NOMO-1 (cell line): Measurements from ENCODE around the gene CLDND2.

ENCODE experiments used
- DNase-seq, 2 experiments: peaks; one replicate each; lab custom pipeline; 2025; ENCODE audit not compliant: unreplicated experiment in 2 of 2; lab: John Stamatoyannopoulos, UW

CLDND2 gene

DNA sequence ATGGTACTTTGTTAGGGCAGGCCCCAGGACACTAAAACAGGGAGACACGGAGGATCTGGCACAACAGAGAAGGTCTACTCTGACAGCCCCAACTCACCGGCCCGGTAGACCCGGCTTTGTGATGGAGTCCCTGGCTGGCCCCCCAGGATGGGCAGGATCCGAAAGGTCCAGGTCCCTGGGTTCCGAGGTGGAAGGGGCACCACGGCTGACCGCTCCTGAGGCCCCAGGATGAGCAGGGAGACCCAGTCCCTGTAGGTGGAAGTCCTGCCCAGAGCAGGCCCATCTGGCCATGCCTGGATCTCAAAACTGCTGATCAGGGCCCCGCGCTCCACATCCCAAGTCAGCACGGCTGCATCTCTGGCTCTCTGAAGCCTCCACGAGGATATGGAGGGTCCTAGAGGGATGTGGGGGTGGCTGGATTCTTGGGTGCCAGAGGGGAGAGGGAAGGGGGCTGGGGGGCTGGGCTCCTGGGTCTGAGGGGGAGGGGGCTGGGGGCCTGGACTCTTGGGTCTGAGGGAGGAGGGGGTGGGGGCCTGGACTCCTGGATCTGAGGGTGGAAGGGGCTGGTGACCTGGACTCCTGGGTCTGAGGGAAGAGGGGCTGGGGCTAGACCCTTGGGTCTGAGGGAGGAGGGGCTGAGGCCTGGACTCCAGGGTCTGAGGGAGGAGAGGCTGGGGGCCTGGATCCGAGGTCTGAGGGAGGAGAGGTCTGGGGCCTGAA lies 31.5 kb downstream of the CLDND2 start:
- no peak for DNase-seq

DNA sequence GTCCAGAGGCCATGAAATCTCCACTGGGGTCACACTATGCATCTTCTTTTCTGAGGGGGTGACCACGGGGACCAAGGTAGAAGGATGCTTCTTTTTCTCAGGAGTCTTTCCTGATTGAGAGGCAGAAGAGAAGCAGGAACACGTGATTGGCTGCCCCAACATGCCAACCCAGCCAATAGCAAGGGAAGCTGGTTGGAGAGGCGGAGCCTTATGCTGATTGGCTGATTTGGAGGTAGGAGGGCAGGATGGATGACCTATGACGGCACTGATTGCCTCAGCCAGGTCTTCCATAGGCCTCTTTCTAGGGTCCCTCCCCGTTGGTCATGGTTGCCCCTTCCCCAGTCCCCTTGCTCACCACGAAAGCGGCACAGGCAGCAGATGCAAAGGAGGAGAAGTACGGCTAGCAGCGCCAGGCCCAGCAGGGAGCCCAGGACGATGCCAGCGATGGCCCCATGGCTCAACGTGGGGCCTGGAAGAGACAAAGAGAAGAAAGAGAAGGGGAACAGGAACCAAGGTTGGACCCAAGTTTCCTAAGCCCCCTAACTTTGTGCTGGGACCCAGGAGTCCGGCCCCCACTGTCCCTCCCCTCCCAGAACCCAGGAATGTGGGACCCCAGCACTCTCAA lies 34.9 kb downstream of the CLDND2 start:
- DNase-seq: no peak

DNA sequence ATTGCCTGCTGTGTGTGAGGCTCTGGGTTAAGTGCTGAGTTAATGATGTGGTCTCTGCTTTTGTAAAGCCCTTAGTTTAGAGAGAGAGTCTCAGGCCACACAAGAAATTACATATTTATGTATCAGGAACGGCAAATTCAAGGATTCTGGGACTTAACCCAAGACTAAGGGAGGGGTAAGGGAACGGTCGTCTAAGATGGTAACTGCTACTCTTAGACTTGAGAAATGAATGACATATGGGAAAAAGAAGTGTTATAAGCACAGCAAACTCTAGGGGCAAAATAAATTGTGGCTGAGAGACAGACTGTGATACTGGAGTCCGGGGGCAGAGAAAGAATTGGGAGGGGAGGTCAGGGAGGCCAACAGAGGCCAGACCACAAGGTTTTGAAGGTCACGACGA lies 37.1 kb downstream of the CLDND2 start:
- DNase-seq: no peak

DNA sequence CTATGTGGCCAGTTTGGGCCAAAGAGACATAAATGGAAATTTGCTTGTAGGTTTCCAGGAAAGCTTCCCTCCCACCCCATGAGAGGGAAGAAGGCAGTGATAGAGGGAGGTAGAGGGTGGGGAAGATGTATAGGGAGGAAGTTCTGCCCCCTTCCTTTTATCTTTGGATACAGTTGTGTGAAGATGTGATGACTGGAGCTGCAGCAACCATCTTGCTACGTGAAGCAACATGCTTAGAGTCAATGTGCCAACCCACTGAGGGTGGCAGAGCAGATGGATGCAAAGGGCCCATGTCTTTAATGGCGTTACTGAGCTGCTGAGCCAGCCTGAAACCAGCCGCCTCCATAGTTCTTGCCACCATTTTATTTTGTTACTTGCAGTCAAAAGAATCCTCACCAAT lies 37.6 kb downstream of the CLDND2 start:
- no peak for DNase-seq

DNA sequence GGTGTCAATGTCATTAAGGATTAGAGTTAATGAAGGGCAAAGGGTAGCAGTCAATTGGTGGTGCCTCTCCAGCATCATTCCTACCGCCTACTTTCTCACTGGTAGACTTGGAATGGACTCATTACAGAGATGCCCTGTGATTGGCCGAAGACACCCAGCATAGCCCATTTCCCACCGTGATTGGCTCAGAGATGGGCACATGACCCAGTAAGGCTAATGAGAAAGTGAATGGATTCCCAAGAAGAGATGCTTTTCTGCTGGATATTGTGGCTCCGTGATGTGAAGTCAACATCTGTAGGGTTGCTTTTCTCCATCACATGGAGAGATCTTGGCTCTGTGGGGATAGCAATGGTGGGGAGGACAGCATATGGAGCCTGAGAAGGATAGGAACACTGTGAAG lies 38.4 kb downstream of the CLDND2 start:
- DNase-seq: no peak

DNA sequence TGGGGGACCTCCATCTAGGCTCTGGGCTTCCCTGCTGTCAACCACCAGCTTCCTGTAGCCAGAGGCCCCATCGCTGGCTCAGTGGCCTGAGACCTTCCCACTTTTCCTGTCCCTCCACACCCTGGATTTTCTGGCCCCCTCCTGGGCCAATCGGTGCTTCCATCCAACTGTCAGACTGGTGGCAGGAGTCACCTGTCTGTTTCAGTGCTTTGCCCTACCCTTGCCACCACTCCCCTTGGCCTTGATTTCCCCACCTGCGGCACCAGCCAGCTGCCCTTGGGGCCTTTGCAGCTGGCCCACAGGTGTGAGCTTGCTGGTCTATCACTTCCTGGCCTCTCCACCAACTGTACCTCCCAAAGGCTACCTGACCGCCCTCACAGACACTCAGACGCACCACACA lies 39.4 kb downstream of the CLDND2 start:
- no peak for DNase-seq

DNA sequence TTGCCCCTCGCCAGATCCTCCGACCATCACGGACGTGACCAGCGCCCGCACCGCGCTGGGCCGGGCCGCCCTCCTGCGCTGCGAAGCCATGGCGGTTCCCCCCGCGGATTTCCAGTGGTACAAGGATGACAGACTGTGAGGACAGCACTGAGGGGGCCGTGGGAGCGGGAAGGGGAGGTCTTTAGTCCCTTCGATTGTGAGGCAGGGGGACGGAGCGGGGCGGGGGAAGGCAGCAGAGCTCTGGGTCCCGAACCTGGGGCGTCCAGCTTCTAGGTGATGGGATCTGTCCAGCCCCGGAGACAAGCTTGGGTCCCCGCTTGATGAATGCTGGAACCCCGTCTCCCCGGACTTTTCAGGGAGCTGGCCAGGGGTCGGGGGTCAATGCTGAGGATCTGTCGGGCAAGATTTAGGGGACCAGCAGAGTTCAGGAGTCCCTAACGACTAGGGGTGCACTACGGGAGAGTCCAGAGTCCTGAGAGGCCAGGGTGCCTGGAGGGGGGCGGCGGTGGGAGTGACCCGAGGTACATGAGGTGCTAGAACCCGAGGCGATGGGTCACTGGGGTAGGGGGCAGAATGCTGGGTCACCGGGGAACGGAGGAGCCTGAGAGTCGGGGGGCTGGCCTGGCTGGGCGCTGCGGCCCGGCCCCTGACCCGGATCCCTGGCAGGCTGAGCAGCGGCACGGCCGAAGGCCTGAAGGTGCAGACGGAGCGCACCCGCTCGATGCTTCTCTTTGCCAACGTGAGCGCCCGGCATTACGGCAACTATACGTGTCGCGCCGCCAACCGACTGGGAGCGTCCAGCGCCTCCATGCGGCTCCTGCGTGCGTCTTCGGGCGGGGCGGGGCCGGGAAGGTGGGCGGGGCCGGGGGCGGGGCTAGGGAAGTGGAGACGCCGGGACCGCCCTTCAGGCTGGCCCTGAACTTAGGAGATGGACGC lies 41.5 kb downstream of the CLDND2 start:
- peak; percentile 70 for DNase-seq

DNA sequence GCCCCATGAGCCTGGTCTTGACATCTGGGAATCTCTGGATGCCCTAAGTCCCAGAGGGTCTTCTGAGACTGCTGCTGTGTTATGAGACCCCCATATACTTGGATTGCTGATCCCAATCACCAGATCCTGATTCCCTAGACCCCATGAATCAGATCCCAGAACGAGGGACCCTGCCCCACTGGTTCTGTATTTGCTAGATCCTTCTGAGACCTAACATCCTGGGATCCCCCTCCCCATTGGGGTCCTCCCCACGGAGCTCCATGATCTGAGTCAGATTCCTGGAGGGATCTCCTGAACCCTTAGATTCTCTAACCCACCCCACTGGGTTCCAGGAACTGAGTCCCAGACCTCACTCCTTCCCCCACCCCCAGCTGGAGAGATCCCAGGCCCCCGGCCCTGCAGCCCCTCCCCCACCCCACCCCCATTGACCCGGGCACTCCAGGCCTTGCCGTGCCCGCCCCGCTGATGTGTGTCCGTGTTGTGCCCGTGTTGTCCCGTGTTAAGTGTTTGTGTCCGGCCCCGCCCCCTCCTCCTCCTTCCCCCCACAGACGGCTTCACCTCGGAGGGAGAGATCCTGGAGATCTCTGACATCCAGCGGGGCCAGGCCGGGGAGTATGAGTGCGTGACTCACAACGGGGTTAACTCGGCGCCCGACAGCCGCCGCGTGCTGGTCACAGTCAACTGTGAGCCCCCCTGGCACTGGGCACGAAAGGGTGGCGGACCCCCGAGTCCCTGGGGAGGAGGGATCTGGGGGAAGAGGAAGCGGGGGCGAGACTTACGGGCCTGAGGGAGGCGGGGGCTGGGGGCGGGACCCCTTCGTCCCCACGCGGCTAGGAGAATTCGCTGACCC lies 42.4 kb downstream of the CLDND2 start:
- no peak for DNase-seq

DNA sequence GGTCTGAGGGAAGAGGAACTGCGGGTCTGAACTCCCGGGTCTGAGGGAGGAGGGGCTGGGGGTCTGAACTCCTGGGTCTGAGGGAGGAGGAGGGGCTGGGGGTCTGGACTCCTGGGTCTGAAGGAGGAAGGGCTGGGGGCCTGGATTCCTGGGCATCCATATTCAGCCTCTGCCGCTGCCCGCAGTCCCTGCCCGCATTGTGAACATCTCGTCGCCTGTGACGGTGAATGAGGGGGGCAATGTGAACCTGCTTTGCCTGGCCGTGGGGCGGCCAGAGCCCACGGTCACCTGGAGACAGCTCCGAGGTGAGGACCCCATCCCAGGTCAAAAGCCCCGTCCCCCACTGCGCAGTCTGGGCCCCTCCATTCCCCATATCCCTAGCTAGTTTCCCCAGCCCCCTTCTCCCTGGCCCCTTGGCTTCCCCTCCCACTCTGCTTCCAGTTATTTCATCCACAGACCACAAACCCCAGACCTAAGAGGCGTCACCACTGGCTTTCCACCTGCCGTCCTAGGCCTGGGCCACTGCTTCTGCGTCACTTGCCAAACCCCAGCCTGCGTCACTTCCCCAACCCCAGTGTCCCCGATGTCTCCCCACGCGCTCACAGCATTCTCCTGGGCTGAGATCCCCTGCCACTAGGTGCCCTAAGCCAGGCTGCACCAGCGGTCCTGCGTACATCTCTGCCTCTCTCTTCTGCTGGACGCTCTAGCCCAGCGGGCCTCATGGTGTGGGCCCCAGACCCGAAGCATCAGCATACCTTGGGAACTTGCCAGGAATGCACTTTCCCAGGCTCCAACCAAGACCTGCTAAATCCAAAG lies 43.4 kb downstream of the CLDND2 start:
- no peak for DNase-seq

DNA sequence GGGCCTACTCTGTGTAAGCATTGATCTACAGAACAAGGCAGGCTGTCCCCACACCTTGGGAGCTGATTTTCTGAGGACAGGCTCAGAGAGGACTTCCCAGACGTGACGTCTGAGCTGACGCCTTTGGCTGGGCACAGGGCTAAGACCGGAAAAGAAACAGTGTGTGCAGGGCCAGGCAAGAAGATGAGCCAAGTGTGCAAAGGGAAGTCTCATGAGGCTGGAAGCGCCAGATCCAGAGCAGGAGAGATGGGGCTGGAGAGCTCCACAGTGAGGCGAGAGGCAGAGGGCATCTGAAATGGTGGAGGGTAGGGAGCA lies 44.7 kb downstream of the CLDND2 start:
- no peak for DNase-seq

DNA sequence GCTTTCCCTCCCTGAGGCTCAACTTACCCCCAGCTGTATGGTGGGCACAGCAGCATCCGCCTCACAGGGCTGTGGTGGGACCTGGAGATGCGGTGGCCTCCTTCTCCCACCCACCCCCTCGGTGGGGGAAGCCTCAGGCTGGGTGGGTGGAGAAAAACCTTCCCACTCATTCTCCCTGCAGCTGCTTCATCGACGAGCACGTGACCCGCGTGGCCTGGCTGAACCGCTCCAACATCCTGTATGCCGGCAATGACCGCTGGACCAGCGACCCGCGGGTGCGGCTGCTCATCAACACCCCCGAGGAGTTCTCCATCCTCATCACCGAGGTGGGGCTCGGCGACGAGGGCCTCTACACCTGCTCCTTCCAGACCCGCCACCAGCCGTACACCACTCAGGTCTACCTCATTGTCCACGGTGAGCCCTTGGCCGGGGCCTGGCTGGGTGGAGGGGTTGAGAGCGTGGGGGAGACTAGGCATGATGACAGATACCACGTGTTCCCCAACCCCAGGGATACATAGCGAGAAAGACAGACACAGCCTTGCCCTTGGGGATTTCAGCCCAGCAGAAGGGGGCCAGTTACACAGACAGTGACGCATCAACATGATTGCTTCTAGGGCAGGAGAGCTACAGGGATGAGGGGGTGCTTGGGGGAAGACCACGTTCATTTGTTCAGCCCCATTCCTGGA lies 45.2 kb downstream of the CLDND2 start:
- no peak for DNase-seq

DNA sequence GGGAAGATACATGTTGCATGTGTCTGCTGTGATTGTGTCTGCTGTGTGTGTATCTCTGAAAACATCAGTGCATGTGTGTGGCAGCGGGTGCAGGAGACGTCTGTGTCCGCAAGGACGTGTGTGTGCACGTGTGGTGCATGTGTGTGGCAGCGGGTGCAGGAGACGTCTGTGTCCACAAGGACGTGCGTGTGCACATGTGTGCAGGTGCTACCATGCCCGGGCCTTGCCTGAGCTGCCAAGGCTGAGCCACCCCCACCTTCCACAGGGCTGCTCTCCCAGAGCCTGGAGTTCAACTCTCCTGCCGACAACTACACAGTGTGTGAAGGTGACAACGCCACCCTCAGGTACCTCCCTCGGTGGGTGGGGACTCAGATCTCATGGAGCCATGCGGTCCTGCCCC lies 47.0 kb downstream of the CLDND2 start:
- no peak for DNase-seq

DNA sequence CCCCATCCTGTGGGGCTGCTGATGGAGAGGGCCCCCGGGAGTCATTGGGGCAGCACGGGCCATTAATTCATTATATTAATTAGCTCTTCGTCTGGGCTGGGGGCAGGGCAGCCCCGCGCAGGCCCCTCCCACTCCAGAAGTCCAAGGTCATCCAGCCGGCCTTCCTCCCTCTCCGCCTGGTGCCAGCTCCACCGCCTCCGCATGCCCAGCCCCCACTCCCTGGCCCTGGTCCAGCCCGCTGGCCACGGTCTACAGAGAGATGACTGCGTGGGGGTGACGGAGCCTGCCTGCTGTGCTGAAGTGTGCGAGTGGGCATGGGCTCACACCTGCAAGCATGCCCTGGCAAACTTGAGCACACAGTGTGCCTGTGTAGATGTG lies 48.5 kb downstream of the CLDND2 start:
- DNase-seq: no peak

DNA sequence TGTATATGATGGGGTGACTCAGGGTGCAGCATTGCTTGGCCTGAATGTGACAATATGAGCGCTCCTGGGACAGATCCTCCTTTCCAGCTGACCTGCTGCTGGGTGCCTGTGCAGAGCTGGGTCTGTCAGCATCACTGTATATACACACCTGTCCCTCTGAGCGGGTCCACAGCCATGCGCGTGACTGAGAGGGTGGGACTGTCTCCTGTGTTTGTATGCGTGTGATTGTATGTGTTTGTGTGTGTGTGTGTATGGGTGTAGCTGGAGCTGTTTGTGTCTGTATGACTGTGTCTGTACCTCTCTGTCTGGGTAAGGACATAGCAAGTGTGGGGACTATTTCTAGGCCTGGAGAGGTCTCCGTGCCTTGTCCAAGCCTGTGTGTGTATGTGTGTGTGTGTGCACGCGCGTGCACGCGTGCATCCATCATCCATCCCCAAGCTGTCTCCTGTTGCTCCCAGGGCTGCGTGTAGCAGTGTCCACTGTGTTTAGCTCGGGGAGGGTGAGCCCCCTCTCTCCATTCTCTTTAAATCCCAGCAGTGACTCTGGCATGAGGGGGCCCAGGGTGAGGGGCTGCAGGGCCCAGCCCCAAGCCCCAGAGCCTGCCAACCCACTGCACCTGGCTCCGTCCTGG lies 49.0 kb downstream of the CLDND2 start:
- no peak for DNase-seq

DNA sequence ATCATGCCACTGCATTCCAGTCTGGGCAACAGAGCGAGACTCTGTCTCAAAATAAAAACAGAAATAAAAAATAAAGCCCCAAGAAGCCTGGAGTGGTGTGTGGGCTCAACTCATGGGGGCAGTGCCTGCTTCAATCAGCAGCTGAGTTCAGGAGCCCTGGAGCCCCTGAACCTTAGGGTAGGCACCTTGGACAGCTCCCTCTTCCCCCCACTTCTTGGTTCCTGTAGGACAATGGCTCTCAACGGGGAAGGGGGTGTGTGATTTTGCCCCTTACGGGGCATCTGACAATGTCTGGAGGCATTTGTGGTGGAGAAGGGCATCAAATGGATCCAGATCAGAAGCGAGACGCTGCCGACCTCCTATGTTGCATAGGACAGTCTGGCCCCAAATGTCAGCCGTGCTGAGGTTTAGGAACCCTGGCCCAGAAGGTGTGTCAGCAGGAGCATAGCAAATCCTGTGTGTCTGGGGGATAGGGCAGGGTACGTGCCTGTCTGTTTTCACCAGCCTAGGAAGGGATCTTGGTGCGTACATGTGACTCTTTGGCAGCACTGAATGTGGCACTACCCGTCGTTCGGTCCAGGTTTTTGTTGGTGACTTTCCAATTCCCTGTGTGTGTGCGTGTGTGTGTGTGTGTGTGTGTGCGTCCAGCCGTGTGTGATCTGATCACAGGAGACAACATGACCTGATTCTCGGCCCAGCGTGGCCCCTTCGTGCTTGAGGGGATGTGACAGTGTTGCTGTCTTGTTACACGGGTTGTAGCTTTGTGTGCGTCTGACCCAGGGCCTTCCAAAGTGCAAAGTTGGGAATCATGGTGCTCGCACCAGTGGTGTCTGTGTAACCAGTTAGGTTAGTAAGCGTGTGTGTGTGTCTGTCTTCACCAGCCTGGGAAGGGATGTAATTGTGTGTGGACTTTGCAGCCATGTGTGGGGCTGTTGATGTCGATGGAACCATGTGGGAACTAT lies 49.8 kb downstream of the CLDND2 start:
- no peak for DNase-seq

DNA sequence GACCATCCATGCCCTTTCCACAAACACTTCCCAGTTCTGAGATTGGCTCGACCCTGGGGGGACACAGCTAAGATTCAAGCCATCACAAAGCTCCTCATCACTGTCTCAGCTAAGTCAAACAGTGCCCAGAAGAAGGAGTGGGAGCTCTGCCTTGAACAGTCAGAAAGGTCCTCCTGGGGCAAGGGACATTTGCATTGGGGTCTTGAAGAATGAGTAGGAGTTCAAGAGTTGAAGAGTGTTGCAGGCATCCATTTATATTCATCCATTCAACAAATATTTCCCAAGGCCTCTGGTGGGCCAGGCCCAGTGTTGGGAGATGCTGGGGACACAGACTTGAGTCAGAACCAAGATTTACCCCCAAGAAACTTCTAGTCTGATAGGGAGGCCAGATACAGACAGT lies 50.8 kb downstream of the CLDND2 start:
- DNase-seq: no peak

DNA sequence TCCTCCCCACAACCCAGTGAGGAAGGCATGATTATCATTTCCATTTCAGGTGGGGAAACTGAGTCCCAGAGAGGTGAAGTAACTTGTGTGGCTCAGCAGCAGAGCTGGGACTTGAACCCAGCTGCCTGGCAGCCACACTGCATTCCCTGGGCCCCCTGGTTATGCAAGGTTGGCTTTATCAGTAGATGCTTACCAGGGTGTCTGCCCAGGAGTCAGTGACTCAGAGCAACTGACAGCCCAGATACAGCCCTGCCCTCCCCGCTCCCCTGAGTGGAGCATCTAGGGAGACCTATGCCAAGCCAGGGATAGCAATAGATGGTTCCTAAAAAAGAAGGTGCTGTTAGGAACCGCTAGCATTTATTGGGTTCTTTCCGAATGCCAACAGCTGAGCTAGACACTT lies 51.4 kb downstream of the CLDND2 start:
- no peak for DNase-seq
